SJCRH30 (cell line): Measurements from ENCODE around the gene LSM14B. TPM values are rescaled to one million over a fixed set of nuclear protein-coding genes. Genes with fewer than 3 reads are reported as not detected.

ENCODE experiments used
- DNase-seq, 2 experiments: peaks; one replicate each; pipeline ENCODE4 v3.0.0-alpha.2; 2015 to 2020
- H3K27ac ChIP-seq: fragments of 250-450 bp; sonication (Bioruptor Pico); 2 replicates; pipeline ENCODE4 v1.5.1; 2020; ENCODE audit warnings: mild to moderate bottlenecking, moderate library complexity
- H3K27me3 ChIP-seq: fragments of 250-450 bp; sonication (Bioruptor Pico); 2 replicates; pipeline ENCODE4 v1.5.1; 2020; ENCODE audit warnings: mild to moderate bottlenecking, moderate library complexity
- H3K36me3 ChIP-seq: fragments of 250-450 bp; sonication (Bioruptor Pico); 2 replicates; pipeline ENCODE4 v1.5.1; 2020; ENCODE audit warnings: mild to moderate bottlenecking, moderate library complexity
- H3K4me1 ChIP-seq: fragments of 250-450 bp; sonication (Bioruptor Pico); 2 replicates; pipeline ENCODE4 v1.5.1; 2020; ENCODE audit warnings: mild to moderate bottlenecking, moderate library complexity
- H3K4me3 ChIP-seq: fragments of 250-450 bp; sonication (Bioruptor Pico); 2 replicates; pipeline ENCODE4 v1.5.1; 2020; ENCODE audit warnings: mild to moderate bottlenecking, moderate library complexity
- H3K9me3 ChIP-seq: fragments of 250-450 bp; sonication (Bioruptor Pico); replicated peaks from 2 replicates; pipeline ENCODE4 v1.5.1; 2020; ENCODE audit warnings: mild to moderate bottlenecking, moderate library complexity
- total RNA-seq: library from RNA; depleted of rRNA; stranded (reverse); fragments of >200 nt; shearing (Covaris generic); gene quantifications from 2 replicates; pipeline ENCODE4 v1.2.3, GENCODE V29; 2014

The LSM14B gene
- total RNA-seq, 1 experiment from 2014 or later: 146 TPM

DNA sequence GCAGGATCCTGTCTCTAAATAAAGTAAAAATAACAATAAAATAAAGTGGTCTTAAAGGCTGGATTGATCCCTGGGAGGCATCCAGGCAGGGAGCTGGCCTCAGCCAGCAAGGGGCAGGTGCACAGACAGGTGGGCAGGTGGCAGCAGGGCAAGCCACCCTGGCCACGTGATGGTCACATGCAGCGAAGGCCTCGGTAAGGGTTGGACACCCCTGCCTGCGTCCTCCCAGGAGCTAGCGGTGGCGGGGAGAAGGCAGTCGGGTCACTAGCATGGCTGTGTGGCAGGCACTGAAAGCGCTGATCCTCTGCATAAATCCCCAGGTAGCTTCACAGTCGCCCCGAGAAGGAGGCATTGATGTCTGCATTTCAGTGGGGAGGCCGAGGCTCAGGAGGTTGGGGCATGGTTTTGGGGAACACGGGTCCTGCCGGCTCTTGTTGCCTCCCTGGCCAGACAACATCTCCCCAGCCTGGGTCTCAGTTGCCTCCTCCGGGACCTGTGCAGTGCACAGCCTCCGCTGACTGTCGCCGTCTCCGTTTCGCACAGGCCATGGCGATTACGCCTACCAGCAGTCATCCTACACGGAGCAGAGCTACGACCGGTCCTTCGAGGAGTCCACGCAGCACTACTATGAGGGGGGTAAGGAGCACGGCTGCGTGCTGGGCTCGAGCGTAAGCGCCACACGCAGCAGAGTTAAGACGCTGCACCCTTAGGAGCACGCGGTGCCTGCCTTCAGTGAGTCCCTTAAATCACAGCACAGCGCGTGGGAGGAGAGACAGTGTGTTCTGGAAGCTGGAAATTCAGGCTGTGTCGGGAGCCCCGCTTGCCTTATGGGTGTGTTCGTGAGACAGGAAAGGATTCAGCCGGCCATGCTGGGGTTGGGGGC lies 42.8 kb downstream of the LSM14B start:
- H3K36me3 ChIP-seq: peaks cover 77% of the 10 kb centered on the region
- no peak overlapping the region for H3K27ac ChIP-seq
- H3K27me3 ChIP-seq: no peaks in the 10 kb centered on the region

GRCh38 chr20:62165762-62166399 lies 43.6 kb downstream of the LSM14B start:
- no peaks in the 10 kb centered on the region for H3K27me3 ChIP-seq
- DNase-seq: no peak
- no peaks in the 10 kb centered on the region for H3K9me3 ChIP-seq
- peaks cover 72% of the 10 kb centered on the region for H3K36me3 ChIP-seq
- H3K27ac ChIP-seq: no peak overlapping the region
- H3K4me1 ChIP-seq: peaks cover 5% of the 10 kb centered on the region; the same call in 1 of the 2 replicates
- no peak overlapping the region for H3K4me3 ChIP-seq

More for the DNA sequence above, 42.8 kb downstream of the LSM14B start:
- Histone ChIP-seq H3K4me1 (peaks cover 5% of the 10 kb centered on the region; the same call in 1 of the 2 replicates), H3K9me3 (no peaks in the 10 kb centered on the region), H3K4me3 (no peak overlapping the region)
- no peak for DNase-seq

DNA sequence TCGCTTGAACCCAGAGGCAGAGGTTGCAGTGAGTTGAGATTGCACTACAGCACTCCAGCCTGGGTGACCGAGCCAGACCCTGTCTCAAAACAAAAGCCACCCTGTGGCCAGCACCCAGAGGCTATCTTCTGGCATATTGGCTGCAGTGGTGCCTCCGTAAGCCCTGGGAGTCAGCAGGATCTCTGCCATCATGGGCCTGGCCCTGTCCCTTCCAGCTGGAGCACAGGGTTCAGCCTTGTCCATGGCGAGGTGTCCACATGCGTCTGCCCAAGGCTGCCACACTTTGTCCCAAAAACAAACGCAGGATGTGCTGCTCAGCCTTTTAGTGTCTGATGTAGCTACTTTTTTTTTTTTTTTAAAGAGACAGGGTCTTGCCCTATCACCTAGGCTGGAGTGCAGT lies 45.2 kb downstream of the LSM14B start:
- peaks cover 65% of the 10 kb centered on the region for H3K36me3 ChIP-seq
- H3K27me3 ChIP-seq: no peaks in the 10 kb centered on the region

GRCh38 chr20:62168061-62168460 lies 45.8 kb downstream of the LSM14B start:
- Histone ChIP-seq H3K4me3 (no peak overlapping the region), H3K9me3 (no peaks in the 10 kb centered on the region), H3K27ac (no peak overlapping the region), H3K27me3 (no peaks in the 10 kb centered on the region), H3K36me3 (peaks cover 63% of the 10 kb centered on the region), H3K4me1 (peaks cover 5% of the 10 kb centered on the region; the same call in 1 of the 2 replicates)
- no peak for DNase-seq

More for the DNA sequence above, 45.2 kb downstream of the LSM14B start:
- Histone ChIP-seq H3K4me3 (no peak overlapping the region), H3K27ac (no peak overlapping the region), H3K4me1 (peaks cover 5% of the 10 kb centered on the region; the same call in 1 of the 2 replicates), H3K9me3 (no peaks in the 10 kb centered on the region)
- no peak for DNase-seq

GRCh38 chr20:62168890-62169435 lies 46.7 kb downstream of the LSM14B start:
- Histone ChIP-seq H3K27ac (no peak overlapping the region), H3K36me3 (peaks cover 63% of the 10 kb centered on the region), H3K4me1 (peaks cover 5% of the 10 kb centered on the region; the same call in 1 of the 2 replicates), H3K9me3 (no peaks in the 10 kb centered on the region), H3K4me3 (no peak overlapping the region), H3K27me3 (no peaks in the 10 kb centered on the region)
- no peak for DNase-seq

DNA sequence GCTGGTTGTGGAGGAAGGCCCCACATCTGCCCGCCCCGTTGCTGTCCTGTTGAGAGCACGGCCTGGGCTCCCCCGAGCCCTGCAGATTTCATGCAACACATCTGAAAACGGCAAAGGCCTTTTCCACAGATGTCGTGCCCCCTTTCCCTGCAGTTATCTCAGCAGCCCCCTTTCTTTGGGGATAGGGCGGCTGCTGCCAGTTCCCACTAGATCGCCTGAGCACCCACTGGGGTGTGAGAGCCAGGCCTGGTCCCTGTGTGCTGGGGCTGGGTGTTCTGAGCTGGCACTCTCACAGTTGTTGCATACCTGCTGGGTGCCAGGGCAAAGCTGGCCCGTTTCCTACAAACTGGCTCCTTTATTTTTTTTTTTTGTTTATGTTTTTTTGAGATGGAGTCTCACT lies 48.3 kb downstream of the LSM14B start:
- DNase-seq: no peak
- H3K27me3 ChIP-seq: no peaks in the 10 kb centered on the region
- peaks cover 60% of the 10 kb centered on the region for H3K36me3 ChIP-seq
- H3K4me1 ChIP-seq: peaks cover 5% of the 10 kb centered on the region; the same call in 1 of the 2 replicates
- H3K4me3 ChIP-seq: no peak overlapping the region
- no peak overlapping the region for H3K27ac ChIP-seq
- no peaks in the 10 kb centered on the region for H3K9me3 ChIP-seq

DNA sequence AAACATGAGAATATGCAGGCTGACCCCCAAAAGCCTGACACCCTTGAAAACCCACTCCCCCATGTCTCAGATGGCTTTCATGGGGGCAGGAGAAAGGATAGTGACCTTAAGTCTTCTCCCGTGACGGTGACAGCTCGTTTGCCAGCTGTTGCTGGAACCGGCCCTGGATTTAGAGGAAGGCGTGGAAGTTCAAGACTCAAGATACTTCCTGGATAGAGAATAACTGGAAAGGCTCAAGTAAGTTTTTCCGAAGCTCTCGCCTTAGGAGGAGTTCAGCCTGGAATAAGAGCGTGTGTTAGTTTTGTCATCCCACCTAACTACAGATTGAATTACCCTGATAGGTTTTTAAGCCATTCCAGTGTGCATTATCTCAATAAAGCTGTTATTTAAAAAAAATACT lies 49.0 kb downstream of the LSM14B start:
- no peak overlapping the region for H3K4me3 ChIP-seq
- H3K36me3 ChIP-seq: peaks cover 61% of the 10 kb centered on the region
- no peak overlapping the region for H3K27ac ChIP-seq
- H3K27me3 ChIP-seq: no peaks in the 10 kb centered on the region
- H3K4me1 ChIP-seq: peaks cover 4% of the 10 kb centered on the region; the same call in 1 of the 2 replicates
- no peak for DNase-seq
- no peaks in the 10 kb centered on the region for H3K9me3 ChIP-seq

DNA sequence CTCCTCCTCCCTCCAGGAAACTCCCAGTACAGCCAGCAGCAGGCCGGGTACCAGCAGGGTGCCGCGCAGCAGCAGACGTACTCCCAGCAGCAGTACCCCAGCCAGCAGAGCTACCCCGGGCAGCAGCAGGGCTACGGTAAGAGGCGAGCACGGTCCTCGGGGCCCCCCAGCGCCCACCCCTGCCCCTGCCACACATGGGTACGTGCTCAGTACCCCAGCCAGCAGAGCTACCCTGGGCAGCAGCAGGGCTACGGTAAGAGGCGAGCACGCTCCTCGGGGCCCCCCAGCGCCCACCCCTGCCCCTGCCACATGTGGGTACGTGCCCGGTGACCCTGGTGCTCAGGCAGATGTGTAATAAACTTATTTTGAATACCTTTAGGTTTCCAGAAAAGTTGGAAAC lies 50.4 kb downstream of the LSM14B start:
- peaks cover 57% of the 10 kb centered on the region for H3K36me3 ChIP-seq

DNA sequence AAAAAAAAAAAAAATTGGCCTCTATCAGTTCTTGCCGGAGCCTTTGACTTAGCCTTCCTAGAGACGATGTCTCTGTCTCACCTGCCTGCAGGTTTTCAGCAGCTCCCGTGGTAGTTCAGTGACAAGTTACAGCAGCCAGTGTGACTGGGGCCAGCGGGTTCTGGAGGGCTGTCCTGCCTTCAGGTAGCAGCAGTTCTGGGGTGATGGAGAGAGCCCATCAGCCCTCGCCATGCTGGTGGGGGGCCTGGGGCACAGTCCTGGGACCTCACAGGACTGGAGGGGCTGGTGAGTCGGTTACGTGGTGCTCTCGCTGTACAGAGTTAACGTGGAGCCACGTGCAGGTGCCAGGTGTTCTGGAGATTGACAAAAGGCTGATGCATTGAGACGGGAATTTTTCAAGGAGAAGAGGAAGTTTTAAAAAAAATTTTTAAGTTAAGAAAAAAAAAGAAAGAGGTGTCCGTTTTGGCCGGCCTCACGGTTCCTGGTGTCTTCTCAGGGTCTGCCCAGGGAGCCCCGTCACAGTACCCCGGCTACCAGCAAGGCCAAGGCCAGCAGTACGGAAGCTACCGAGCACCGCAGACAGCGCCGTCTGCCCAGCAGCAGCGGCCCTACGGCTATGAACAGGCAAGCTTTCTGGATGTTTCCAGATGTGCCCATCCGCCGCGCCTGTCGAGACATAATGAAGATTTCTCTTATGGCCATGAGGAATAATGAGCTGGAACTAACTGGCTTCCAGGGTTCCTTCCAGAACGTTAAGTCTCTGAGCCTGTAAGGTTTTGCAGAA lies 51.9 kb downstream of the LSM14B start:
- Histone ChIP-seq H3K27ac (no peak overlapping the region), H3K9me3 (no peaks in the 10 kb centered on the region), H3K4me1 (no peaks in the 10 kb centered on the region), H3K27me3 (no peaks in the 10 kb centered on the region), H3K36me3 (peaks cover 50% of the 10 kb centered on the region), H3K4me3 (no peak overlapping the region)
- DNase-seq: no peak

More for the DNA sequence above, 50.4 kb downstream of the LSM14B start:
- no peak for DNase-seq
- Histone ChIP-seq H3K4me3 (no peak overlapping the region), H3K27me3 (no peaks in the 10 kb centered on the region), H3K27ac (no peak overlapping the region), H3K4me1 (no peaks in the 10 kb centered on the region), H3K9me3 (no peaks in the 10 kb centered on the region)

DNA sequence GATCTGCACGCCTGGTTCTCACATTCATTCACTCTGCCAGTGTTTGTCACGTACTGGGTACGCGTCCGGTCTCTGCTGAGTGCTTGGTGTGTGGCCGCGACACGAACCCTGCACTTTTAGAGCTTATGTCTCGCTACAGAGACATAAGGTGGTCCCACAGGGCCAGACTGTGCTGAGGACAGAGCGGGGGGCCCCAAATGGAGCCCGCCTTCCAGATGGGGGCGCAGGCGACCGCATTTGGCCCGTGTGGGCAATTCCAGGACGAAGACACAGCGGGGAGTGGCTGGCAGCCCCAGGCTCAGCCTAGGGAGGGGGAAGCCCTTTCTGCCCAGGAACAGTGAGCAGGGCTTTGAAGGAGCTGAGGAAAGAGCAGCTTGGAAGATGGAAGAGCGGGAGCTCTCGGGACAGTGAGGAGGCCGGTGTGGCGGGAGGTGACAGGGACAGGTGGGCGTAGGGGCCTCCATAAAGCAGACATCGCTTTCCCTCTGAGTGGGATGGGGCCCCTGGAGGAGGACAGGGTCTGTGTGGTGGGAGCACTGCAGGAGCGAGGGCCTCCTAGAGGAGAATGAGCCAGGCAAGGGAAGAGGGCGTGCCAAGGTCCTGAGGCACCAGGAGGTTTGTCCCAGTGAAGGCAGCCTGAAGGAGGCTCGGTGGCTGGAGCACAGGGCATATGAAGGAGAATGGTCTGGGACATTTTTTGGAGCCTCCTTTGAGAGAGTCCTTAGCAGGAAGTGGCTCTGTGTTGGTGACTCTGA lies 52.8 kb downstream of the LSM14B start:
- Histone ChIP-seq H3K9me3 (no peaks in the 10 kb centered on the region), H3K27ac (no peak overlapping the region), H3K27me3 (no peaks in the 10 kb centered on the region), H3K4me3 (no peak overlapping the region), H3K4me1 (no peaks in the 10 kb centered on the region), H3K36me3 (peaks cover 49% of the 10 kb centered on the region)
- no peak for DNase-seq

DNA sequence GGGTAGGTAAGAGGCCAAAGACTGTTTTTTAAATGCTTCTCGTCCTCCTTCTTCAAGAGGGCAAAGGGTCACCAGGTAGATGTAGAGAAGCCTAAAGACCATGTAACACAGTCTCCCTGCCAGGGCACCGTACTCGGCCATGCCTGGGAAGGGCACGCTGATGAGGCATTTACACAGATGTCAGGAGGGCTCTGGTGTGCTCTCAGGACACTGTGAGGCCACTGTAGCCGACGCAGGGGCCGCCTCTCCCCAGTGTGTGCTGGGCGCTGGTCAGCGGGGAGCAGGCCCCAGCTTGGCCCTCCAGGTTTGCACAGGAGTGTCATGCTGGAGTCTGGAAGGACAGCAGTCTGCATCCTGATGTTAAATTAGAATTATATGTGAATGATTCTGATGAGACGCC lies 53.4 kb downstream of the LSM14B start:
- Histone ChIP-seq H3K27ac (no peak overlapping the region), H3K4me1 (no peaks in the 10 kb centered on the region), H3K4me3 (no peak overlapping the region), H3K27me3 (no peaks in the 10 kb centered on the region), H3K36me3 (peaks cover 56% of the 10 kb centered on the region), H3K9me3 (no peaks in the 10 kb centered on the region)
- no peak for DNase-seq

DNA sequence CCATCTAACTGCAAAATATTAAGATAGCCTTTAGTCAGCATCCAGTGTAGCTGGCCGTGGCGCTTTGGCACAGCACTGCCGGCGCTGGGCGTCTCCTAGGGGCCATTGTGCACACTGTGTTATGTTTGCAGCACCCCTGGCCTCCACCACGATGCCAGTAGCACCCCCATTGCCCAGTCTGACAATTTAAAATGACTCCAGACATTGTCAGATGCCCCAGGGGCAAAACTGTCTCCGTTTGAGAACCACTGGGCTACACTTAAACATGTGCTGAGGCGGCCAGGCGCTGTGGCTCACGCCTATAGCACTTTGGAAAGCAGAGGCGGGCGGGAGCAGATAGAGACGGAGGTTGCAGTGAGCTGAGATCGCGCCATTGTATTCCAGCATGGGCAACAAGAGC lies 54.6 kb downstream of the LSM14B start:
- no peak for DNase-seq
- Histone ChIP-seq H3K4me1 (peaks cover 6% of the 10 kb centered on the region; the same call in 1 of the 2 replicates), H3K9me3 (no peaks in the 10 kb centered on the region), H3K27me3 (no peaks in the 10 kb centered on the region), H3K4me3 (no peak overlapping the region), H3K36me3 (peaks cover 61% of the 10 kb centered on the region), H3K27ac (no peak overlapping the region)

DNA sequence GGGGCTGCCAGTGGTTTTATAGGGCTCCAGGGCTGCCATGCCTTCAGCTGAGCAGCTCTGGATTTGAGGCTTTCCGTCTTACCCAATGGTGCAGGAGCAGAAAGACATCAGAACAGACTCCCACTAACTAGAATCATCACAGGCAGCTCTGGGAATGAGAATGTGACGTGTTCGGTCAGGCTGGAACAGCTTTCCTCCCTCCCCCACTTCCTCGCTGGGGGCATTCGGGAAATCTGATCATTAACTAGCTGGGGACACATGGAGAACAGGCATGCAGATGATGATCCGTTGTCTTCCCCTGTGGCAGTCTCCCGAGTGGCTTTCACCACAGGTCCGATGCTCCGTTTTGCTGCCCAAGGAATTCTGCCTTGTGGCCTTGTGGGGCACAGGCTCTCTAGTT lies 55.0 kb downstream of the LSM14B start:
- H3K27ac ChIP-seq: no peak overlapping the region
- no peak for DNase-seq

More for the DNA sequence above, 55.0 kb downstream of the LSM14B start:
- H3K36me3 ChIP-seq: peaks cover 61% of the 10 kb centered on the region
- H3K9me3 ChIP-seq: no peaks in the 10 kb centered on the region
- no peak overlapping the region for H3K4me3 ChIP-seq
- H3K27me3 ChIP-seq: no peaks in the 10 kb centered on the region
- H3K4me1 ChIP-seq: peaks cover 9% of the 10 kb centered on the region; the same call in 1 of the 2 replicates
